HCT116 (cell line): ENCODE results near the gene ZNF554. TPM values are rescaled to one million over a fixed set of nuclear protein-coding genes. Genes with fewer than 3 reads are reported as not detected.

Experiments
- ATAC-seq: fragments of 200-7000 bp; cut with Tn5 transposase; 2 replicates; pipeline ENCODE4 v1.9.1; 2020; ENCODE audit warnings: mild to moderate bottlenecking, moderate library complexity
- BruUV-seq: library from RNA; stranded (reverse); fragments of 400-500 nt; replicated peaks from 2 replicates; lab custom pipeline; 2021; lab: Mats Ljungman, UMichigan
- CTCF ChIA-PET: fragments of 300-600 bp; sonication (Branson Sonifier 250); formaldehyde crosslinking; loops from one replicate; lab custom pipeline; 2021; ENCODE audit warnings: antibody characterized with exemption; lab: Charles Lee
- POLR2A ChIA-PET: fragments of 300-600, 350-600 bp; sonication (Branson Sonifier 250); formaldehyde crosslinking; loops from one replicate; lab custom pipeline; 2021; ENCODE audit warnings: antibody characterized with exemption; lab: Charles Lee
- RAD21 ChIA-PET, 2 experiments: fragments of 300-600 bp; sonication (Branson Sonifier 250); formaldehyde crosslinking; loops; one replicate each; lab custom pipeline; 2023; ENCODE audit warnings: low total read pairs in 2 of 2; ENCODE audit not compliant: uncharacterized antibody in 2 of 2, unreplicated experiment in 2 of 2, low non-redundant PET in 1 of 2; lab: Charles Lee
- DNase-seq: peaks from one replicate; pipeline ENCODE4 v3.0.0-alpha.2; 2010; ENCODE audit warnings: low read depth, low spot score
- H2AFZ ChIP-seq: fragments of 200-600 bp; shearing (Covaris generic), sonication (generic); 2 replicates; pipeline ENCODE4 v1.6.1; 2017; ENCODE audit warnings: low read depth, mixed run types, mixed read lengths, antibody characterized with exemption, low read length; ENCODE audit not compliant: poor library complexity, severe bottlenecking
- H3K27ac ChIP-seq: 2 replicates; pipeline ENCODE4 v1.5.1; 2012; ENCODE audit warnings: low read depth, low read length
- H3K27me3 ChIP-seq: fragments of 200-600 bp; sonication (generic); 2 replicates; pipeline ENCODE4 v1.6.1; 2016; ENCODE audit warnings: mixed run types, low read length, mixed read lengths; ENCODE audit not compliant: insufficient read depth
- H3K36me3 ChIP-seq, 2 experiments: fragments of 200-500 bp in 1 of 2; fragments of 200-600 bp in 1 of 2; sonication (Bioruptor generic) in 1 of 2; sonication (generic) in 1 of 2; 2 replicates each; pipeline versions ENCODE4 v1.5.1 to v1.6.1; 2014 to 2016; ENCODE audit warnings: low read length in 2 of 2, inconsistent platforms in 1 of 2, mixed read lengths in 1 of 2, mixed run types in 1 of 2; ENCODE audit not compliant: insufficient read depth in 2 of 2, control insufficient read depth in 1 of 2
- H3K4me1 ChIP-seq, 2 experiments: fragments of 200-600 bp in 1 of 2; sonication (generic) in 1 of 2; 2 replicates each; pipeline versions ENCODE4 v1.5.1 to v1.6.1; 2012 to 2017; ENCODE audit warnings: low read length in 2 of 2, inconsistent platforms in 1 of 2, mild to moderate bottlenecking in 1 of 2, mixed read lengths in 1 of 2, mixed run types in 1 of 2, moderate library complexity in 1 of 2; ENCODE audit not compliant: insufficient read depth in 2 of 2, control insufficient read depth in 1 of 2
- H3K4me2 ChIP-seq: fragments of 200-600 bp; sonication (generic); 2 replicates; pipeline ENCODE4 v1.6.1; 2017; ENCODE audit warnings: mixed run types, low read length, mixed read lengths
- H3K4me3 ChIP-seq, 2 experiments: fragments of 200-600 bp in 1 of 2; sonication (generic) in 1 of 2; replicated peaks in 1 of 2; 2 replicates each; pipeline ENCODE4 v1.5.1; 2011 to 2016; ENCODE audit warnings: low read length in 2 of 2, control low read depth in 1 of 2, low read depth in 1 of 2, mild to moderate bottlenecking in 1 of 2, mixed read lengths in 1 of 2, mixed run types in 1 of 2
- H3K79me2 ChIP-seq: fragments of 200-600 bp; sonication (generic); 2 replicates; pipeline ENCODE4 v1.6.1; 2017; ENCODE audit warnings: mild to moderate bottlenecking, mixed run types, low read length, moderate library complexity, mixed read lengths; ENCODE audit not compliant: insufficient read depth
- H3K9ac ChIP-seq: fragments of 200-600 bp; sonication (generic); 2 replicates; pipeline ENCODE4 v1.6.1; 2016; ENCODE audit warnings: low read length, mixed read lengths
- H3K9me2 ChIP-seq: fragments of 200-600 bp; sonication (generic), shearing (Covaris generic); 2 replicates; pipeline ENCODE4 v1.6.1; 2017; ENCODE audit warnings: mixed run types, mild to moderate bottlenecking, moderate library complexity; ENCODE audit not compliant: insufficient read depth
- H3K9me3 ChIP-seq, 2 experiments: fragments of 200-500 bp in 1 of 2; fragments of 200-600 bp in 1 of 2; sonication (Bioruptor generic) in 1 of 2; sonication (generic) in 1 of 2; 2 replicates each; pipeline ENCODE4 v1.6.1; 2014 to 2017; ENCODE audit warnings: low read length in 2 of 2, mixed read lengths in 2 of 2, inconsistent platforms in 1 of 2, low read depth in 1 of 2, mild to moderate bottlenecking in 1 of 2, mixed run types in 1 of 2, moderate library complexity in 1 of 2; ENCODE audit not compliant: control insufficient read depth in 1 of 2, insufficient read depth in 1 of 2
- H4K20me1 ChIP-seq: fragments of 200-600 bp; sonication (generic), shearing (Covaris generic); 2 replicates; pipeline ENCODE4 v1.6.1; 2017; ENCODE audit warnings: mixed run types, mild to moderate bottlenecking, moderate library complexity; ENCODE audit not compliant: insufficient read depth
- CBX3 ChIP-seq: IDR thresholded peaks from 2 replicates; pipeline ENCODE4 v1.6.1; 2012; ENCODE audit warnings: low read depth
- CEBPB ChIP-seq: IDR thresholded peaks from 2 replicates; pipeline ENCODE4 v1.6.1; 2012; ENCODE audit warnings: low read depth
- ELF1 ChIP-seq: IDR thresholded peaks from 2 replicates; pipeline ENCODE4 v1.6.1; 2012; ENCODE audit warnings: low read depth, borderline replicate concordance
- FOSL1 ChIP-seq: IDR thresholded peaks from 2 replicates; pipeline ENCODE4 v1.6.1; 2012; ENCODE audit warnings: low read depth
- POLR2A ChIP-seq: IDR thresholded peaks from 2 replicates; pipeline ENCODE4 v1.7.0; 2011; ENCODE audit warnings: borderline replicate concordance; ENCODE audit not compliant: insufficient read depth, insufficient read length; ENCODE audit errors: extremely low read depth
- RAD21 ChIP-seq: IDR thresholded peaks from 2 replicates; pipeline ENCODE4 v1.6.1; 2012; ENCODE audit warnings: low read depth, mild to moderate bottlenecking
- SIN3A ChIP-seq: IDR thresholded peaks from 2 replicates; pipeline ENCODE4 v1.6.1; 2012; ENCODE audit warnings: low read depth
- SP1 ChIP-seq: IDR thresholded peaks from 2 replicates; pipeline ENCODE4 v1.6.1; 2012; ENCODE audit warnings: low read depth
- YY1 ChIP-seq: IDR thresholded peaks from 2 replicates; pipeline ENCODE4 v1.6.1; 2011; ENCODE audit warnings: low read length, low read depth, moderate library complexity, mild to moderate bottlenecking; ENCODE audit not compliant: insufficient replicate concordance; ENCODE audit errors: extremely low read depth
- intact Hi-C: fragments of 100-400 bp; cut with micrococcal nuclease; formaldehyde crosslinking; loops from 2 replicates; pipeline ENCODE4 v1.10.0; 2022
- total RNA-seq: library from RNA; stranded (reverse); gene quantifications from one replicate; pipeline ENCODE4 v1.2.1, GENCODE V29; 2021; ENCODE audit not compliant: unreplicated experiment
- TF ChIP-seq, protein P1 (sequence below): IDR thresholded peaks from 2 replicates; pipeline ENCODE4 v1.6.1; 2011; ENCODE audit warnings: mild to moderate bottlenecking, low read length, moderate library complexity; ENCODE audit not compliant: insufficient replicate concordance; ENCODE audit errors: extremely low read depth
- TF ChIP-seq, protein P2 (sequence below): IDR thresholded peaks from 2 replicates; pipeline ENCODE4 v1.6.1; 2012

Gene ZNF554
- total RNA-seq, 1 experiment from 2014 or later = 4.0 TPM

- peaks cover 9% of the 10 kb centered on the region; the same call in 1 of the 2 replicates for H3K79me2 ChIP-seq
- BruUV-seq = no TSS peak
- H3K4me2 ChIP-seq = no peak overlapping the region
- no peaks in the 10 kb centered on the region for H3K9me2 ChIP-seq
- TF ChIP-seq RAD21 = no peak
- no peak for TF ChIP-seq CEBPB
- no peak for TF ChIP-seq SIN3A
- intact Hi-C loops = no loop called here
- ChIA-PET CTCF (no interaction called here), RAD21 (no interaction called here), POLR2A (no interaction called here)
- H4K20me1 ChIP-seq = no peaks in the 10 kb centered on the region
- H3K4me3 ChIP-seq = no peak overlapping the region
- DNase-seq (no peak), ATAC-seq (no peak)
- no peak overlapping the region for H3K27ac ChIP-seq
- H3K9ac ChIP-seq = no peak overlapping the region
- H3K9me3 ChIP-seq = no peaks in the 10 kb centered on the region
- no peak overlapping the region for H2AFZ ChIP-seq
- H3K36me3 ChIP-seq = peaks cover 22 to 44% of the 10 kb centered on the region in 2 experiments; a peak in 3 of 4 replicates
- H3K4me1 ChIP-seq = no peaks in the 10 kb centered on the region
- H3K27me3 ChIP-seq = no peaks in the 10 kb centered on the region
These were observed 11.3 kb upstream of the ZNF554 start for GRCh38 chr19:2808129-2808941.

GRCh38 chr19:2809387-2810140 lies 10.1 kb upstream of the ZNF554 start:
- DNase-seq (no peak), ATAC-seq (no peak)
- Histone ChIP-seq H3K27me3 (no peaks in the 10 kb centered on the region), H3K79me2 (peaks cover 5% of the 10 kb centered on the region; the same call in 1 of the 2 replicates), H3K9me2 (no peaks in the 10 kb centered on the region), H3K9me3 (no peaks in the 10 kb centered on the region), H2AFZ (no peak overlapping the region), H3K36me3 (peaks cover 18 to 44% of the 10 kb centered on the region in 2 experiments; a peak in 3 of 4 replicates), H3K27ac (no peak overlapping the region), H3K4me2 (no peak overlapping the region), H3K4me3 (no peak overlapping the region), H4K20me1 (no peaks in the 10 kb centered on the region), H3K4me1 (no peaks in the 10 kb centered on the region), H3K9ac (no peak overlapping the region)
- ChIA-PET POLR2A (no interaction called here), RAD21 (no interaction called here), CTCF (no interaction called here)
- TF ChIP-seq SP1 (no peak), ELF1 (no peak), CBX3 (no peak), FOSL1 (no peak), RAD21 (no peak), YY1 (no peak), POLR2A (no peak), SIN3A (no peak)
- TF ChIP-seq, protein P1, sequence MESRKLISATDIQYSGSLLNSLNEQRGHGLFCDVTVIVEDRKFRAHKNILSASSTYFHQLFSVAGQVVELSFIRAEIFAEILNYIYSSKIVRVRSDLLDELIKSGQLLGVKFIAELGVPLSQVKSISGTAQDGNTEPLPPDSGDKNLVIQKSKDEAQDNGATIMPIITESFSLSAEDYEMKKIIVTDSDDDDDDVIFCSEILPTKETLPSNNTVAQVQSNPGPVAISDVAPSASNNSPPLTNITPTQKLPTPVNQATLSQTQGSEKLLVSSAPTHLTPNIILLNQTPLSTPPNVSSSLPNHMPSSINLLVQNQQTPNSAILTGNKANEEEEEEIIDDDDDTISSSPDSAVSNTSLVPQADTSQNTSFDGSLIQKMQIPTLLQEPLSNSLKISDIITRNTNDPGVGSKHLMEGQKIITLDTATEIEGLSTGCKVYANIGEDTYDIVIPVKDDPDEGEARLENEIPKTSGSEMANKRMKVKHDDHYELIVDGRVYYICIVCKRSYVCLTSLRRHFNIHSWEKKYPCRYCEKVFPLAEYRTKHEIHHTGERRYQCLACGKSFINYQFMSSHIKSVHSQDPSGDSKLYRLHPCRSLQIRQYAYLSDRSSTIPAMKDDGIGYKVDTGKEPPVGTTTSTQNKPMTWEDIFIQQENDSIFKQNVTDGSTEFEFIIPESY = no peak
- TF ChIP-seq, protein P2, sequence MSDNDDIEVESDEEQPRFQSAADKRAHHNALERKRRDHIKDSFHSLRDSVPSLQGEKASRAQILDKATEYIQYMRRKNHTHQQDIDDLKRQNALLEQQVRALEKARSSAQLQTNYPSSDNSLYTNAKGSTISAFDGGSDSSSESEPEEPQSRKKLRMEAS = no peak
- no TSS peak for BruUV-seq
- intact Hi-C loops = no loop called here
